Endothelial cell of umbilical vein (primary cell): ENCODE results near the gene AK5. TPM values are rescaled to one million over a fixed set of nuclear protein-coding genes. Genes with fewer than 3 reads are reported as not detected.

ENCODE experiments used
- BruUV-seq: library from RNA; stranded (reverse); fragments of 400-500 nt; replicated peaks from 2 replicates; lab custom pipeline; 2021; lab: Mats Ljungman, UMichigan
- CTCF ChIA-PET: fragments of 300-600, 350-600 bp; sonication (Branson Sonifier 250); formaldehyde crosslinking; loops from one replicate; lab custom pipeline; 2021; ENCODE audit warnings: antibody characterized with exemption, inconsistent platforms; lab: Charles Lee
- POLR2A ChIA-PET: fragments of 300-600, 350-600 bp; sonication (Branson Sonifier 250); formaldehyde crosslinking; loops from one replicate; lab custom pipeline; 2021; ENCODE audit warnings: antibody characterized with exemption, inconsistent platforms; lab: Charles Lee
- DNase-seq: peaks from one replicate; pipeline ENCODE4 v3.0.0-alpha.2; 2011; ENCODE audit warnings: low read depth, low spot score
- FAIRE-seq: peaks from 2 replicates; lab custom pipeline; 2011; peaks lifted over from hg19 to GRCh38; lab: Jason Lieb, UNC
- H2AFZ ChIP-seq: 2 replicates; pipeline ENCODE4 v1.6.0; 2012; ENCODE audit warnings: low read depth, low read length, control low read depth, inconsistent platforms
- H3K27ac ChIP-seq: 2 replicates; pipeline ENCODE4 v1.5.1; 2011; ENCODE audit warnings: low read depth, mild to moderate bottlenecking, control low read depth, low read length, moderate library complexity; ENCODE audit not compliant: insufficient read depth
- H3K27me3 ChIP-seq, 2 experiments: 2 replicates each; pipeline versions ENCODE4 v1.6.0 to v1.6.1; 2011; ENCODE audit warnings: low read length in 2 of 2, mixed read lengths in 1 of 2; ENCODE audit not compliant: control insufficient read depth in 2 of 2, insufficient read depth in 2 of 2
- H3K36me3 ChIP-seq, 2 experiments: 2 replicates in 1 of 2; 3 replicates in 1 of 2; pipeline ENCODE4 v1.5.1; 2011; ENCODE audit warnings: low read length in 2 of 2, mild to moderate bottlenecking in 1 of 2, moderate library complexity in 1 of 2; ENCODE audit not compliant: control insufficient read depth in 2 of 2, insufficient read depth in 2 of 2; ENCODE audit errors: extremely low read depth in 1 of 2
- H3K4me1 ChIP-seq: 3 replicates; pipeline ENCODE4 v1.5.1; 2011; ENCODE audit warnings: mild to moderate bottlenecking, low read length; ENCODE audit not compliant: control insufficient read depth, insufficient read depth; ENCODE audit errors: extremely low read depth
- H3K4me2 ChIP-seq: 2 replicates; pipeline ENCODE4 v1.6.1; 2011; ENCODE audit warnings: low read length, control low read depth, mixed read lengths; ENCODE audit not compliant: insufficient read depth
- H3K4me3 ChIP-seq, 3 experiments: fragments of 200-600 bp in 1 of 3; sonication (generic), shearing (Covaris generic) in 1 of 3; replicated peaks in 1 of 3; 2 replicates each; pipeline ENCODE4 v1.5.1; 2011 to 2016; ENCODE audit warnings: control low read depth in 3 of 3, low read length in 3 of 3, mild to moderate bottlenecking in 2 of 3, inconsistent platforms in 1 of 3, low read depth in 1 of 3, moderate library complexity in 1 of 3; ENCODE audit not compliant: insufficient read depth in 1 of 3
- H3K79me2 ChIP-seq: 2 replicates; pipeline ENCODE4 v1.6.0; 2012; ENCODE audit warnings: low read length, inconsistent platforms; ENCODE audit not compliant: control insufficient read depth, insufficient read depth
- H3K9ac ChIP-seq: replicated peaks from 2 replicates; pipeline ENCODE3; 2011; ENCODE audit warnings: low read length, control low read depth; ENCODE audit not compliant: insufficient read depth; ENCODE audit errors: extremely low read depth
- H3K9me1 ChIP-seq: replicated peaks from 3 replicates; pipeline ENCODE4 v1.6.0; 2011; ENCODE audit warnings: mild to moderate bottlenecking, low read length; ENCODE audit not compliant: control insufficient read depth, insufficient read depth; ENCODE audit errors: extremely low read depth
- H3K9me3 ChIP-seq: replicated peaks from 2 replicates; pipeline ENCODE4 v1.5.1; 2012; ENCODE audit warnings: low read length, inconsistent platforms; ENCODE audit not compliant: control insufficient read depth, insufficient read depth
- H4K20me1 ChIP-seq: replicated peaks from 2 replicates; pipeline ENCODE3; 2011; ENCODE audit warnings: mild to moderate bottlenecking, low read length; ENCODE audit not compliant: control insufficient read depth, insufficient read depth; ENCODE audit errors: extremely low read depth
- EZH2 ChIP-seq: IDR thresholded peaks from 2 replicates; pipeline ENCODE4 v1.6.1; 2012; ENCODE audit warnings: borderline replicate concordance, low read depth, mild to moderate bottlenecking, moderate library complexity, low read length, inconsistent platforms; ENCODE audit not compliant: severe bottlenecking
- FOS ChIP-seq: IDR thresholded peaks from 2 replicates; pipeline ENCODE4 v1.6.1; 2011; ENCODE audit warnings: mild to moderate bottlenecking, low read length, moderate library complexity, borderline replicate concordance; ENCODE audit not compliant: insufficient read depth
- GATA2 ChIP-seq: IDR thresholded peaks from 2 replicates; pipeline ENCODE4 v1.7.0; 2011; ENCODE audit warnings: low read depth, mild to moderate bottlenecking, moderate library complexity, mixed read lengths, low read length; ENCODE audit not compliant: insufficient read length, insufficient read depth
- JUN ChIP-seq: IDR thresholded peaks from 2 replicates; pipeline ENCODE4 v1.6.1; 2011; ENCODE audit warnings: borderline replicate concordance, low read depth; ENCODE audit not compliant: insufficient read length, insufficient read depth
- MYC ChIP-seq: IDR thresholded peaks from one replicate; pipeline ENCODE4 v1.6.1; 2011; ENCODE audit warnings: mild to moderate bottlenecking, low read depth, low read length
- POLR2A ChIP-seq: IDR thresholded peaks from 2 replicates; pipeline ENCODE4 v1.6.1; 2012; ENCODE audit warnings: low read depth, mild to moderate bottlenecking, control low read depth, low read length
- POLR2AphosphoS5 ChIP-seq: IDR thresholded peaks from 2 replicates; pipeline ENCODE4 v1.6.1; 2012; ENCODE audit warnings: low read depth, mild to moderate bottlenecking, control low read depth, low read length, moderate library complexity; ENCODE audit not compliant: insufficient read depth
- dilution Hi-C: fragments of 300-500 bp; cut with MboI; formaldehyde crosslinking; loops from one replicate; pipeline ENCODE4 v1.15.0; 2019; ENCODE audit warnings: low sequenced_read_pairs; ENCODE audit not compliant: extremely low pct_ligation_motif_present
- intact Hi-C: fragments of 100-400 bp; cut with micrococcal nuclease; formaldehyde crosslinking; loops from one replicate; pipeline ENCODE4 v1.10.0; 2022
- polyA plus RNA-seq, 4 experiments: library from polyadenylated mRNA; depleted of rRNA in 3 of 4; stranded (reverse) in 3 of 4; unstranded in 1 of 4; fragments of >200 nt; gene quantifications; 2 replicates each; pipeline versions ENCODE4 v1.2.1 to v1.2.3, GENCODE V29; 2011 to 2012; ENCODE audit warnings: missing spikeins in 1 of 4
- total RNA-seq: library from RNA; stranded (reverse); gene quantifications from 2 replicates; pipeline ENCODE4 v1.2.3, GENCODE V29; 2021
- TF ChIP-seq, protein P1 (sequence below), 2 donors: IDR thresholded peaks; 1 replicate in 1 of 2; 2 replicates in 1 of 2; pipeline ENCODE4 v1.5.1; 2011; ENCODE audit warnings: low read length in 2 of 2, mild to moderate bottlenecking in 2 of 2, moderate library complexity in 2 of 2, control low read depth in 1 of 2, inconsistent platforms in 1 of 2, low read depth in 1 of 2; ENCODE audit not compliant: insufficient read depth in 1 of 2; ENCODE audit errors: extremely low read depth in 1 of 2
- TF ChIP-seq, protein P2 (sequence below): IDR thresholded peaks from 2 replicates; pipeline ENCODE4 v1.6.1; 2011; ENCODE audit not compliant: insufficient read depth, insufficient read length

The AK5 gene
- total and polyA plus RNA-seq, 2 donors (not counting 3 experiments of a cell fraction or from before 2014, with no cell fraction given), result 5.0 to 7.5 TPM

DNA sequence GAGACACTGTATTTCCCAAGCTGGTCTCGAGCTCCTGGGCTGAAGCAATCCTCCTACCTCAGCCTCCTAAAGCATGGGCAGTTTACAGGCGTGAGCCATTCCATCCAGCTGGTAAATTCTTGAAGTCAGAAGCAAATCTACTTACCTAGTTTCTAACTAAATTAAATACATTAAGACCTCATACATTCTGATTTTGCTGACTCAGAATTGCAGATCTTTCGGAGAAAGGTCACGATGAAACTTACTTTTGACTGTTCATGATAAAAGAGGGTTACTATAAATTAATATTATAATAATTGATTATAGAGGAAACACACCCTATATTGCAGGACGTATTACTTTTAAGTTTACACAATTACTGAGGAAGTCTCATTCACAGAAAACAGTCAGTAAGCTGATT lies 268.3 kb downstream of the AK5 start:
- ChIA-PET POLR2A (no interaction called here), CTCF (interaction anchor here (1.1 to 2.9 kb wide), 3 partner anchors 13 to 390 kb away, joined by 3 to 13 read pairs (median 4); no protein-coding TSS in a partner anchor)
- no peak for DNase-seq
- Histone ChIP-seq H3K4me1 (no peaks in the 10 kb centered on the region), H3K79me2 (no peaks in the 10 kb centered on the region), H3K9me3 (no peaks in the 10 kb centered on the region), H2AFZ (no peak overlapping the region), H3K4me2 (no peak overlapping the region), H4K20me1 (no peaks in the 10 kb centered on the region), H3K27ac (no peak overlapping the region), H3K36me3 (no peaks in the 10 kb centered on the region), H3K27me3 (no peaks in the 10 kb centered on the region), H3K9ac (no peak overlapping the region), H3K4me3 (no peak overlapping the region), H3K9me1 (no peaks in the 10 kb centered on the region)
- FAIRE-seq, result no peak
- BruUV-seq, result no TSS peak
- TF ChIP-seq POLR2AphosphoS5, result no peak
- TF ChIP-seq POLR2A, result no peak
- no peak for TF ChIP-seq EZH2
- no peak for TF ChIP-seq MYC
- no peak for TF ChIP-seq GATA2
- TF ChIP-seq, protein P1, sequence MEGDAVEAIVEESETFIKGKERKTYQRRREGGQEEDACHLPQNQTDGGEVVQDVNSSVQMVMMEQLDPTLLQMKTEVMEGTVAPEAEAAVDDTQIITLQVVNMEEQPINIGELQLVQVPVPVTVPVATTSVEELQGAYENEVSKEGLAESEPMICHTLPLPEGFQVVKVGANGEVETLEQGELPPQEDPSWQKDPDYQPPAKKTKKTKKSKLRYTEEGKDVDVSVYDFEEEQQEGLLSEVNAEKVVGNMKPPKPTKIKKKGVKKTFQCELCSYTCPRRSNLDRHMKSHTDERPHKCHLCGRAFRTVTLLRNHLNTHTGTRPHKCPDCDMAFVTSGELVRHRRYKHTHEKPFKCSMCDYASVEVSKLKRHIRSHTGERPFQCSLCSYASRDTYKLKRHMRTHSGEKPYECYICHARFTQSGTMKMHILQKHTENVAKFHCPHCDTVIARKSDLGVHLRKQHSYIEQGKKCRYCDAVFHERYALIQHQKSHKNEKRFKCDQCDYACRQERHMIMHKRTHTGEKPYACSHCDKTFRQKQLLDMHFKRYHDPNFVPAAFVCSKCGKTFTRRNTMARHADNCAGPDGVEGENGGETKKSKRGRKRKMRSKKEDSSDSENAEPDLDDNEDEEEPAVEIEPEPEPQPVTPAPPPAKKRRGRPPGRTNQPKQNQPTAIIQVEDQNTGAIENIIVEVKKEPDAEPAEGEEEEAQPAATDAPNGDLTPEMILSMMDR (IDR thresholded peaks at IDR 0.05; ENCODE audit: extremely low read depth in 1 of 2, insufficient read depth in 1 of 2, low read depth in 1 of 2, low read length in 2 of 2), result no peak
- TF ChIP-seq JUN, result no peak
- TF ChIP-seq, protein P2, sequence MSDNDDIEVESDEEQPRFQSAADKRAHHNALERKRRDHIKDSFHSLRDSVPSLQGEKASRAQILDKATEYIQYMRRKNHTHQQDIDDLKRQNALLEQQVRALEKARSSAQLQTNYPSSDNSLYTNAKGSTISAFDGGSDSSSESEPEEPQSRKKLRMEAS, result no peak
- TF ChIP-seq FOS, result no peak
- dilution Hi-C loops (no loop called here), intact Hi-C loops (no loop called here)
